HG02678 (cell line): ENCODE measurements around the gene PANK2.
"Not testable (repeated sequence)": the region's sequence is repeated elsewhere in the genome, so short reads cannot be mapped to it uniquely, and the experiment has no call there.

Experiments
- ATAC-seq: cut with Tn5 transposase; IDR thresholded peaks from one replicate; pipeline ENCODE4 v1.9.1; 2021; ENCODE audit warnings: mild to moderate bottlenecking, moderate library complexity; ENCODE audit not compliant: unreplicated experiment

PANK2 gene

GRCh38 chr20:3888622-3889488, at the start of gene PANK2:
PANK2 (plus strand) TSS chr20:3889387.
- peak; percentile 95 for ATAC-seq

- not testable (repeated sequence) for ATAC-seq
These were observed 49.0 kb upstream of the PANK2 start for GRCh38 chr20:3840201-3840600.

GRCh38 chr20:3842348-3842930, 46.7 kb upstream of the PANK2 start:
- ATAC-seq, result no peak

GRCh38 chr20:3843490-3843889, 45.7 kb upstream of the PANK2 start:
- ATAC-seq, result no peak

GRCh38 chr20:3843990-3844619, 45.1 kb upstream of the PANK2 start:
- ATAC-seq, result not testable (repeated sequence)

- no peak for ATAC-seq
These were observed 42.8 kb upstream of the PANK2 start for GRCh38 chr20:3846378-3846739.

GRCh38 chr20:3846740-3847428, 42.3 kb upstream of the PANK2 start, which contains the start of gene MAVS:
MAVS (plus strand) TSS chr20:3846834; CDS start chr20:3854625, 7,791 bp downstream.
- peak; percentile 95 for ATAC-seq

- no peak for ATAC-seq
These were observed 41.7 kb upstream of the PANK2 start for GRCh38 chr20:3847429-3847940.

- no peak for ATAC-seq
These were observed 40.6 kb upstream of the PANK2 start for GRCh38 chr20:3848565-3848964.

GRCh38 chr20:3854462-3854871, 34.7 kb upstream of the PANK2 start:
- ATAC-seq, result no peak

GRCh38 chr20:3857405-3857804, 31.8 kb upstream of the PANK2 start:
- no peak for ATAC-seq

- no peak for ATAC-seq
These were observed 30.5 kb upstream of the PANK2 start for GRCh38 chr20:3858689-3859088.

- ATAC-seq, result no peak
These were observed 28.0 kb upstream of the PANK2 start for GRCh38 chr20:3861191-3861590.

GRCh38 chr20:3862333-3862732, 26.9 kb upstream of the PANK2 start:
- no peak for ATAC-seq

- ATAC-seq, result no peak
These were observed 25.9 kb upstream of the PANK2 start for GRCh38 chr20:3863317-3863716.

- no peak for ATAC-seq
These were observed 24.7 kb upstream of the PANK2 start for GRCh38 chr20:3864518-3864917.

GRCh38 chr20:3865152-3865886, 23.9 kb upstream of the PANK2 start:
- ATAC-seq, result no peak

GRCh38 chr20:3865887-3866407, 23.2 kb upstream of the PANK2 start:
- ATAC-seq, result no peak

- no peak for ATAC-seq
These were observed 22.7 kb upstream of the PANK2 start for GRCh38 chr20:3866464-3866863.

- ATAC-seq, result no peak
These were observed 21.4 kb upstream of the PANK2 start for GRCh38 chr20:3867802-3868201.
